Measurements from ENCODE around the gene PGAP6.
"Not testable (repeated sequence)": the region's sequence is repeated elsewhere in the genome, so short reads cannot be mapped to it uniquely, and the experiment has no call there.

PGAP6 gene

GRCh38 chr16:340370-341091 is 41.2 kb downstream of the PGAP6 start:
- TF ChIP-seq, protein P1, sequence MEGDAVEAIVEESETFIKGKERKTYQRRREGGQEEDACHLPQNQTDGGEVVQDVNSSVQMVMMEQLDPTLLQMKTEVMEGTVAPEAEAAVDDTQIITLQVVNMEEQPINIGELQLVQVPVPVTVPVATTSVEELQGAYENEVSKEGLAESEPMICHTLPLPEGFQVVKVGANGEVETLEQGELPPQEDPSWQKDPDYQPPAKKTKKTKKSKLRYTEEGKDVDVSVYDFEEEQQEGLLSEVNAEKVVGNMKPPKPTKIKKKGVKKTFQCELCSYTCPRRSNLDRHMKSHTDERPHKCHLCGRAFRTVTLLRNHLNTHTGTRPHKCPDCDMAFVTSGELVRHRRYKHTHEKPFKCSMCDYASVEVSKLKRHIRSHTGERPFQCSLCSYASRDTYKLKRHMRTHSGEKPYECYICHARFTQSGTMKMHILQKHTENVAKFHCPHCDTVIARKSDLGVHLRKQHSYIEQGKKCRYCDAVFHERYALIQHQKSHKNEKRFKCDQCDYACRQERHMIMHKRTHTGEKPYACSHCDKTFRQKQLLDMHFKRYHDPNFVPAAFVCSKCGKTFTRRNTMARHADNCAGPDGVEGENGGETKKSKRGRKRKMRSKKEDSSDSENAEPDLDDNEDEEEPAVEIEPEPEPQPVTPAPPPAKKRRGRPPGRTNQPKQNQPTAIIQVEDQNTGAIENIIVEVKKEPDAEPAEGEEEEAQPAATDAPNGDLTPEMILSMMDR (conservative IDR thresholded peaks at IDR 0.05; ENCODE audit: low read length): no peak
- no peak overlapping the region for H3K4me3 ChIP-seq (ENCODE audit: low read length)
- DNase-seq (ENCODE audit: low read depth): no peak

- TF ChIP-seq, protein P1 (conservative IDR thresholded peaks at IDR 0.05; ENCODE audit: low read length): no peak
- H3K4me3 ChIP-seq (ENCODE audit: low read length): no peak overlapping the region
- DNase-seq (ENCODE audit: low read depth): no peak
These were observed 42.1 kb downstream of the PGAP6 start for GRCh38 chr16:339680-340079.

GRCh38 chr16:337975-338575 is 43.7 kb downstream of the PGAP6 start:
- H3K4me3 ChIP-seq (ENCODE audit: low read length): no peak overlapping the region
- DNase-seq (ENCODE audit: low read depth): no peak

GRCh38 chr16:337437-337836 is 44.3 kb downstream of the PGAP6 start:
- no peak overlapping the region for H3K4me3 ChIP-seq (ENCODE audit: low read length)
- TF ChIP-seq, protein P1 (conservative IDR thresholded peaks at IDR 0.05; ENCODE audit: low read length): no peak
- DNase-seq (ENCODE audit: low read depth): no peak

More at GRCh38 chr16:337975-338575, 43.7 kb downstream of the PGAP6 start:
- TF ChIP-seq, protein P1 (conservative IDR thresholded peaks at IDR 0.05; ENCODE audit: low read length): no peak

- no peak for DNase-seq (ENCODE audit: low read depth)
- H3K4me3 ChIP-seq (ENCODE audit: low read length): no peak overlapping the region
- TF ChIP-seq, protein P1 (conservative IDR thresholded peaks at IDR 0.05; ENCODE audit: low read length): no peak
These were observed 45.5 kb downstream of the PGAP6 start for GRCh38 chr16:336269-336668.

DNA sequence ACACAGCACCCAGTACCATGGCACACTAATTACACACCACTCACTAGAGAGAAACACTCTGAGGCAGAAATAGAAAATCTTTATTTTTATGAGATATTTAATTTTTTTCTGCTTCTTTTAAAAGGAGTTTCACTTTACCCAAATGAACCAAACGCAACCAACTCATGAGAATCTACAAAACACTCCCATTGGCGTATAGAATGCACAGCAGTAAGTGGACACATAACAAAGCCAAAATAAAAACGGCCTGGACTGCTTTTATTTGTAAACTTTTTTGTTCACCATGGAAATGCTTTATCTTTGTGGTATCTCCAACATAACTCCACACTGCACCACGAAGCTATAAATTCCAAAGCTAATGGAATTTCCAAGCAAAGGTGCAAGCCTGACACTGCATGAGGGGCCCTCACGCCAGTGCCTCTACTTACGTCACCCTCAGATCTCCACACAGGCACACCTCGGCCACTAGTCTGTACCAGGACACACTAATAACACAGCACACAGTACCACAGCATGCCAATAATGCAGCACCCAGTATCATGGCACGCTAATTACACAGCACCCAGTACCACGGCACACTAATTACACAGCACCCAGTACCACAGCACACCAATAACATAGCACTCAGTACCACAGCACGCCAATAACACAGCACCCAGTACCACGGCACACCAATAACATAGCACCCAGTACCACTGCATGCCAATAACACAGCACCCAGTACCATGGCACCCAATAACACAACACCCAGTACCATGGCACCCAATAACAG is 46.7 kb downstream of the PGAP6 start:
- DNase-seq (ENCODE audit: low read depth); H3K4me3 ChIP-seq (ENCODE audit: low read length): not testable (repeated sequence)

DNA sequence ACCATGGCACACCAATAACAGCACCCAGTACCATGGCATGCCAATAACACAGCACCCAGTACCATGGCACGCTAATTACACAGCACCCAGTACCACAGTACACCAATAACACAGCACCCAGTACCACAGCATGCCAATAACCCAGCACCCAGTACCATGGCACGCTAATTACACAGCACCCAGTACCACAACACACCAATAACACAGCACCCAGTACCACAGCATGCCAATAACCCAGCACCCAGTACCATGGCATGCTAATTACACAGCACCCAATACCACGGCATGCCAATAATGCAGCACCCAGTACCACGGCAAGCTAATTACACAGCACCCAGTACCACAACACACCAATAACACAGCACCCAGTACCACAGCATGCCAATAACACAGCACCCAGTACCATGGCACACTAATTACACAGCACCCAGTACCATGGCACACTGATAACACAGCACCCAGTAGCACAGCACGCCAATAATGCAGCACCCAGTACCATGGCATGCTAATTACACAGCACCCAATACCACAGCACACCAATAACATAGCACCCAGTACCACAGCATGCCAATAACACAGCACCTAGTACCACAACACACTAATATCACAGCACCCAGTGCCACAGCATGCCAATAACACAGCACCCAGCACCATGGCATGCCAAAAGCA is 47.5 kb downstream of the PGAP6 start:
- not testable (repeated sequence) for H3K4me3 ChIP-seq (ENCODE audit: low read length); DNase-seq (ENCODE audit: low read depth)
